Stimulated activated CD8-positive, alpha-beta memory T cell treated with anti-CD3 and anti-CD28 coated beads, Interleukin-12 subunit alpha, Interleukin-12 subunit beta, amount 100 ng/mL, for 4 hours (primary cell): ENCODE measurements around the gene CDK8.
"Not testable (repeated sequence)": the region's sequence is repeated elsewhere in the genome, so short reads cannot be mapped to it uniquely, and the experiment has no call there.

ENCODE experiments used
- DNase-seq: peaks from one replicate; pipeline ENCODE4 v3.0.0-alpha.2; 2020; ENCODE audit warnings: low read depth

CDK8 gene

GRCh38 chr13:26316095-26316494 is 62.2 kb downstream of the CDK8 start:
- DNase-seq, result not testable (repeated sequence)

GRCh38 chr13:26320766-26321165 is 66.8 kb downstream of the CDK8 start:
- DNase-seq, result no peak

- DNase-seq, result no peak
These were observed 69.2 kb downstream of the CDK8 start for GRCh38 chr13:26323127-26323526.

- no peak for DNase-seq
These were observed 69.8 kb downstream of the CDK8 start for GRCh38 chr13:26323764-26324163.

- no peak for DNase-seq
These were observed 70.4 kb downstream of the CDK8 start for GRCh38 chr13:26324294-26324693.

- DNase-seq, result no peak
These were observed 70.9 kb downstream of the CDK8 start for GRCh38 chr13:26324867-26325266.

- DNase-seq, result no peak
These were observed 71.9 kb downstream of the CDK8 start for GRCh38 chr13:26325876-26326275.

- no peak for DNase-seq
These were observed 72.6 kb downstream of the CDK8 start for GRCh38 chr13:26326562-26326961.

GRCh38 chr13:26327940-26328725 is 74.2 kb downstream of the CDK8 start:
- DNase-seq, result no peak

- no peak for DNase-seq
These were observed 81.2 kb downstream of the CDK8 start for GRCh38 chr13:26335158-26335557.

- DNase-seq, result no peak
These were observed 86.9 kb downstream of the CDK8 start for GRCh38 chr13:26340807-26341206.

- DNase-seq, result no peak
These were observed 89.0 kb downstream of the CDK8 start for GRCh38 chr13:26342898-26343297.

- DNase-seq, result no peak
These were observed 89.9 kb downstream of the CDK8 start for GRCh38 chr13:26343816-26344215.

- DNase-seq, result no peak
These were observed 91.1 kb downstream of the CDK8 start for GRCh38 chr13:26344980-26345379.

- no peak for DNase-seq
These were observed 95.0 kb downstream of the CDK8 start for GRCh38 chr13:26348966-26349365.

GRCh38 chr13:26362261-26362660 is 108.3 kb downstream of the CDK8 start:
- DNase-seq, result no peak

- no peak for DNase-seq
These were observed 116.6 kb downstream of the CDK8 start for GRCh38 chr13:26370553-26370952.

- DNase-seq, result no peak
These were observed 118.8 kb downstream of the CDK8 start for GRCh38 chr13:26372747-26373146.

- DNase-seq, result no peak
These were observed 122.5 kb downstream of the CDK8 start for GRCh38 chr13:26376430-26376829.

- no peak for DNase-seq
These were observed 123.1 kb downstream of the CDK8 start for GRCh38 chr13:26377038-26377437.

GRCh38 chr13:26378116-26378515 is 124.2 kb downstream of the CDK8 start:
- no peak for DNase-seq

GRCh38 chr13:26379831-26380230 is 125.9 kb downstream of the CDK8 start:
- DNase-seq, result no peak

GRCh38 chr13:26380930-26381329 is 127.0 kb downstream of the CDK8 start:
- no peak for DNase-seq

GRCh38 chr13:26382366-26382765 is 128.4 kb downstream of the CDK8 start:
- no peak for DNase-seq
